GM21381 (cell line): ENCODE data around the gene ENTPD2.
"Not testable (repeated sequence)": the region's sequence is repeated elsewhere in the genome, so short reads cannot be mapped to it uniquely, and the experiment has no call there.

Experiments
- ATAC-seq: cut with Tn5 transposase; IDR thresholded peaks from one replicate; pipeline ENCODE4 v1.9.1; 2021; ENCODE audit warnings: mild to moderate bottlenecking, moderate library complexity; ENCODE audit not compliant: unreplicated experiment

Gene ENTPD2

DNA sequence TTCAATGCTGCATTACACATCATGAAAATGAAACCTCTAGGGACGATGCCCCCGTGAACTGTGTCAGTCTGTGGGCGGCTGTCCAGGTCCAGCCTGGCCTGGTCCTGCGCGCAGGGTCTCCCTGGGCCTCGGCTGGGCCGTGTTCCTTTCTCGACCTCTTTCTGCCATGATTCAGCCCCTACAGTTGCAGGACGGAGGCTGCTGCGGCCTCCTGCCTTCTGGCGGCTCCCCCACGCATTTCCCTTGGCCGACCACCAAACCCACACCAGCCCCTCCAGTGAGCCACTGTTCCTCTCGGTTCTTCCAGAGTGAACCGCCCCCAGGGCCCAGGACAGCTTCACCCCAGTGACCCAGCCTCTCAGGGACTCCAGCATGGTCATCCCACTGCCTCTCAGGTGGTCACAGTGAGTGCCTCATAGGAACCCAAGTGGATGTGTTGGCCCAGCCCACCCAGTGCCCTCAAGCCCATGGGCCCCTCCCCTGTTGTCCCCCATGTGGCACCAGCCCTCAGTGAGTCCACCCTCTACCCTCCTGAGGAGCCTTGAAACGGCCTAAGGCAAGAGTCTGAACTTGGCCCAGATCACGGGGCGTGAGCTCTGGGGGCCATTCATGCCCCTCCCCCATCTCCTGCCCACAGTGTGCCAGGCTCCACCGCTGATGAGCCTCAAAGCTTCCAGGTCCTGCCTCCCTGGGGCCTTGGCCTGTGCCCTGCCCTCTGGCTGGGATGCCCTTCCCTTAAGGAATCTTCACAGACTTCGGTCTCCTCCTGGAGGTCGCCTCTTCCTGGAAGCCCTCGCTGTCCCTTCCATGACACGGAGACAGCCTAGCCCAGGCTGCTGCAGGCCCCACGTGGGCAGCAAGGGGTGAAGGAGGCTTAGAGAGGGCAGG, 47.5 kb downstream of the ENTPD2 start:
- no peak for ATAC-seq

DNA sequence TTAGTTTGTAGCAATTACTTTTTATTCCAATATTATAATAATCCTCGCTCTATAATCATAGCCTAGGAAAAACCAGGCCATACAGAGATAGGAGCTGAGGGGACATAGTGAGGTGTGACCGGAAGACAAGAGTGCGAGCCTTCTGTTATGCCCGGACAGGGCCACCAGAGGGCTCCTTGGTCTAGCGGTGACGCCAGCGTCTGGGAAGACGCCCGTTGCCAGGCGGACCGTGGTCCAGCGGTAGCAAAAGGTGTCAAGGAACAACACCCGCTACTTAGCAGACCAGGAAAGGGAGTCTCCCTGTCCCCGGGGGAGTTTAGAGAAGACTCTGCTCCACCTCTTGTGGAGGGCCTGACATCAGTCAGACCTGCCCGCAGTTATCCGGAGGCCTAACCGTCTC, 49.6 kb downstream of the ENTPD2 start:
- not testable (repeated sequence) for ATAC-seq

DNA sequence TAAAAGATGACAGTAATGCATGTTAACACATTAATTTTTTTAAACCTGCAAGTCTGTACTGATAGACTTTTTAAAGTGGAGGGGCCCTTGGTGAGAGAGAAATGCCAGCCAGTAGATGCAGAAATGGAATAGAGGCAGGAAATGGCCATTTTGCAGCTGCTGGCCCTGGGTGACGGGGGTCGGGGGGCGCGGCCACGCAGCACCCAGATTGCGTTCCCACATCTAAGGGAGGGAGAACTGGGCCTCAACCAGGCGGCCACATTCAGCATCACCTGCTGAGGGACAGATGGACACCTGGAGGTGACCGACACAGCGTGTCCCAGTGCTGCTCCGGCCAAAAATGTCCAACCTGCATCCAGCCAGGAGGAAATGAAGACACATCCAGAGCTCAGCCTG, 51.2 kb downstream of the ENTPD2 start:
- ATAC-seq = no peak

DNA sequence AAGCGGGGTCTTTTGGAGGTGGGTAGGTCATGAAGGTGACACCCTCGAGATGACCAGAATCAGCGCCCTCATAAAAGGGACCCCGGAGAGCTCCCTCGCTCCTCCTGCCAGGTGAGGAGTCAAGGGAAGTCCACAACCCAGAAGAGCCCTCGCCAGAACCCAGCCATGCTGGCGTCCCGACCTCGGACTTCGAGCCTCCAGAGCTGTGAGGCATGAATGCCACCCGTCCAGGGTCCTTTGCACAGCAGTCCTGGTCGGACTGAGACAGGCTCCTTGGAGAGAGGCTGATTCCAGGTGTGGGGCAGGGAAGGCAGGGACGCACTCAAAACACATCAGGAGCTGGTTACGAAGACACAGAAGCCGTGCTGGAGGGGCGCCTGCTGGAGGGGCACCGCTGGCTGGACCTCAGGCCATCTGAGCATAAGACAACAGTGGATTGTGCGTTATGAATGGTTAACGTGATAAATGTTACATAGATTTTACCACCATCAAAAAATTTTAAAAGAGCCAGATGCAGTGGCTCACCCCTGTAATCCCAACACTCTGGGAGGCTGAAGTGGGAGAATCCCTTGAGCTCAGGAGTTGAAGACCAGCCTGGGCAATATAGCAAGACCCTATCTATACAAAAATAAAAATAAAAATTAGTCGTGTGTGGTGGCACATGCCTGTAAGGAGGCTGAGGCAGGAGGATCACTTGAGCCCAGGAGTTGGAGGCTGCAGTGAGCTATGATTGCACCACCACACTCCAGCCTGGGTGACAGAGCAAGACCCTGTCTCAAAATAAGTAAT, 51.8 kb downstream of the ENTPD2 start:
- no peak for ATAC-seq

DNA sequence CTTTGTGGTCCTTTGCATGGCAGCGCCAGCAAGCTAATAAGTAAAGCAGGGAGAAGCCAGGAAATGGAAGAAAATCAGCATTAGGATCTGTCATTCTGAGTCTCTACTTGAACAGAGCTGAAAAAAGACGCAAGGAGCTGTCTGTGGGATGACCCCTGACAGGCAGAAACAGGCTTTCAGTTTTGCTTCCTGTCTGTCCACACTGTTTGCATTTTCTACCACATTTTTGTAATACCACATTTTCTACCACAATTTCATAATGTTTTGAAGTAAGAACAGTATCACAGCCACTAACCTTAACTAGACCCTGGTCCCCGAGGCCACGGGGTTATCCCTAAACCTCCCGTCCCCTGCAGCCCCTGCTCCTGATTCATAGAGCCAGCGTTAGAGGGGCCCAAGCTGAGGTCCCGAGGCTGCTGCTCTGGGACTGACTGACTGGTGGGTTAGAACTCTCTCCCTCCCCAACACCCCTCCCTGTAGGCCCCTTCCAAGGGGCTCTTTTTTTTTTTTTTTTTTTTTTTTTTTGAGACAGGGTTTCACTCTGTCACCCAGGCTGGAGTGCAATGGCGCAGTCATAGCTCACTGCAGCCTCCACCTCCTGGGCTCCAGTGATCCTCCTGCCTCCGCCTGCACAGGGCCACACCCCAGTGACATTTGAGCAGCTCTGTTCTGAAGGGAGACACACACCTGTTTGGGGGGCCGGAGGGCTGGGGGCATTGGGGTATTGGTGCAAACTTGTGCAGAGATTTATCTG, 53.5 kb downstream of the ENTPD2 start:
- peak; percentile 81 for ATAC-seq
